Fibroblast of the conjunctiva (primary cell): Measurements from ENCODE around the gene ARFGEF2.
"Not testable (repeated sequence)": the region's sequence is repeated elsewhere in the genome, so short reads cannot be mapped to it uniquely, and the experiment has no call there.

Source experiments
- DNase-seq: peaks from one replicate; pipeline ENCODE4 v3.0.0-alpha.2; 2010; ENCODE audit warnings: low read depth

The ARFGEF2 gene

GRCh38 chr20:48956052-48956451 lies 34.5 kb downstream of the ARFGEF2 start:
- no peak for DNase-seq

GRCh38 chr20:48957053-48957481 lies 35.6 kb downstream of the ARFGEF2 start:
- no peak for DNase-seq

- no peak for DNase-seq
These were observed 36.0 kb downstream of the ARFGEF2 start for GRCh38 chr20:48957533-48957932.

GRCh38 chr20:48958743-48959142 lies 37.2 kb downstream of the ARFGEF2 start:
- DNase-seq, result no peak

- DNase-seq, result no peak
These were observed 38.5 kb downstream of the ARFGEF2 start for GRCh38 chr20:48959899-48960550.

- no peak for DNase-seq
These were observed 40.9 kb downstream of the ARFGEF2 start for GRCh38 chr20:48962421-48962820.

GRCh38 chr20:48962976-48963771 lies 41.7 kb downstream of the ARFGEF2 start:
- DNase-seq, result no peak

GRCh38 chr20:48965189-48965910 lies 43.8 kb downstream of the ARFGEF2 start:
- DNase-seq, result peak; percentile 44

- no peak for DNase-seq
These were observed 49.3 kb downstream of the ARFGEF2 start for GRCh38 chr20:48970681-48971365.

- DNase-seq, result no peak
These were observed 50.4 kb downstream of the ARFGEF2 start for GRCh38 chr20:48971956-48972355.

GRCh38 chr20:48972816-48973215 lies 51.3 kb downstream of the ARFGEF2 start:
- DNase-seq, result no peak

- DNase-seq, result no peak
These were observed 54.4 kb downstream of the ARFGEF2 start for GRCh38 chr20:48975955-48976354.

- DNase-seq, result not testable (repeated sequence)
These were observed 58.5 kb downstream of the ARFGEF2 start for GRCh38 chr20:48979980-48980379.

- DNase-seq, result no peak
These were observed 62.2 kb downstream of the ARFGEF2 start for GRCh38 chr20:48983423-48984400.

- DNase-seq, result no peak
These were observed 63.2 kb downstream of the ARFGEF2 start for GRCh38 chr20:48984575-48985219.

GRCh38 chr20:48986899-48987298 lies 65.4 kb downstream of the ARFGEF2 start:
- no peak for DNase-seq

GRCh38 chr20:48990467-48990866 lies 69.0 kb downstream of the ARFGEF2 start:
- DNase-seq, result no peak

GRCh38 chr20:48995589-48995988 lies 74.1 kb downstream of the ARFGEF2 start:
- no peak for DNase-seq

- DNase-seq, result no peak
These were observed 78.7 kb downstream of the ARFGEF2 start for GRCh38 chr20:48999890-49000870.
